T-helper 1 cell (primary cell): ENCODE data around the gene EML6.

Experiments used
- DNase-seq, 5 donors: peaks; one replicate each; pipeline ENCODE4 v3.0.0-alpha.2; 2012 to 2020

EML6 gene

GRCh38 chr2:55010149-55010591 lies 286.7 kb downstream of the EML6 start:
- DNase-seq, result peak in 4 of 5 donors; percentile 25 to 65 (median 41)

- no peak for DNase-seq
Observed at GRCh38 chr2:55010915-55011314, 287.5 kb downstream of the EML6 start.

GRCh38 chr2:55011831-55012671 lies 288.6 kb downstream of the EML6 start:
- no peak for DNase-seq

GRCh38 chr2:55012672-55013484 lies 289.4 kb downstream of the EML6 start:
- no peak for DNase-seq

- DNase-seq, result no peak
Observed at GRCh38 chr2:55013936-55014335, 290.5 kb downstream of the EML6 start.

- DNase-seq, result peak in 4 of 5 donors; percentile 7 to 22 (median 16)
Observed at GRCh38 chr2:55014962-55015939, 291.8 kb downstream of the EML6 start.

GRCh38 chr2:55017428-55017827 lies 294.0 kb downstream of the EML6 start:
- no peak for DNase-seq

- no peak for DNase-seq
Observed at GRCh38 chr2:55017880-55018279, 294.4 kb downstream of the EML6 start.

GRCh38 chr2:55018619-55019018 lies 295.2 kb downstream of the EML6 start:
- DNase-seq, result no peak

- no peak for DNase-seq
Observed at GRCh38 chr2:55019526-55020258, 296.2 kb downstream of the EML6 start.
